Measurements from ENCODE around the gene CFAP54.

CFAP54 gene

DNA sequence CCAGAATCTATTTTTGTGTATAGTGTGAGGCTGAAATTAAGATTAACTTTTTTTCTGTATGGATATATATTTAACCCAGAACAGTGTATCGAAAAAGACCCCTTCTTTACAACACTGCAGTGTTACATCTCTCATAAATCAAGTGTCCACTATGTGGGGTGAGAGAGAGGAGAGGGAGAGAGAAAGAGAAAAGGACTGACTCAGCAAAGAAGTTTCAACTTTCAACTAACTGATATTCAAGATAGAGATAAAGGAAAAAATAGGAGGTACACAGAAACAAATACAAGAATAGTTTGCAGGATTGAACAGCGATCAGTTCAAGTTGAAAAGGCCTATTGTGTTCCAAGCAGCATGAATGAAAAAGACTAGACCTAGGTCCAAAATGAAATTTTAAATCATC is 291.0 kb downstream of the CFAP54 start:
- no peak for TF ChIP-seq EZH2 (IDR thresholded peaks at IDR 0.05)
- TF ChIP-seq FOXP2 (optimal IDR thresholded peaks at IDR 0.05; ENCODE audit: control extremely low read depth, extremely low read length, insufficient read depth), result no peak
- no peak for TF ChIP-seq POLR2AphosphoS5 (IDR thresholded peaks at IDR 0.05; ENCODE audit: borderline replicate concordance, low read depth, low read length)
- Histone ChIP-seq H3K4me3 (no peak overlapping the region), H3K27ac (no peak overlapping the region), H3K36me3 (ENCODE audit: insufficient read depth, low read length) (no peaks in the 10 kb centered on the region), H3K9ac (ENCODE audit: insufficient read length) (no peak overlapping the region), H3K9me3 (ENCODE audit: low read depth, low read length) (no peaks in the 10 kb centered on the region)
- no peak for DNase-seq (ENCODE audit: low read depth, low spot score)

DNA sequence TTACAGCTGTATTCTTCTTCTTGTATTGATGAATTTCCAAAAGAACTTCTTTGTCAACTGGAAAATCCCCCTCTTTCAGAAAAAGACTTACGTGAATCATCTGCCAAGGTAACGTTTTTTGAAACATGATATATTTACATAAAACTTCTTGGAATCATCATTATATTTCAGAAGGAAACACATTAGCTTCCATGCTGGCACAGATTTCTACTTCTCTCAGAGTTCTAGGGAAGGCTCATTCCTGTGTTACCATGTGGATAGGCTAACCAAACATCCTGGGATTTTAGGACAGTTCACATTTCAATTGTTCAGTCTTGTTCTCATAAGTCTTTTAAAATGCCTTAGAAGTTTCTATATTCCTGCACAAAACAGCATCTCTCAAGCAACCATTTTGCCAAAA is 297.4 kb downstream of the CFAP54 start:
- TF ChIP-seq FOXP2 (optimal IDR thresholded peaks at IDR 0.05; ENCODE audit: control extremely low read depth, extremely low read length, insufficient read depth) (no peak), POLR2AphosphoS5 (IDR thresholded peaks at IDR 0.05; ENCODE audit: borderline replicate concordance, low read depth, low read length) (no peak), EZH2 (IDR thresholded peaks at IDR 0.05) (no peak)
- H3K36me3 ChIP-seq (ENCODE audit: insufficient read depth, low read length), result no peaks in the 10 kb centered on the region
- DNase-seq (ENCODE audit: low read depth, low spot score), result no peak
- no peak overlapping the region for H3K4me3 ChIP-seq
- H3K9me3 ChIP-seq (ENCODE audit: low read depth, low read length), result no peaks in the 10 kb centered on the region
- no peak overlapping the region for H3K27ac ChIP-seq
- H3K9ac ChIP-seq (ENCODE audit: insufficient read length), result no peak overlapping the region

DNA sequence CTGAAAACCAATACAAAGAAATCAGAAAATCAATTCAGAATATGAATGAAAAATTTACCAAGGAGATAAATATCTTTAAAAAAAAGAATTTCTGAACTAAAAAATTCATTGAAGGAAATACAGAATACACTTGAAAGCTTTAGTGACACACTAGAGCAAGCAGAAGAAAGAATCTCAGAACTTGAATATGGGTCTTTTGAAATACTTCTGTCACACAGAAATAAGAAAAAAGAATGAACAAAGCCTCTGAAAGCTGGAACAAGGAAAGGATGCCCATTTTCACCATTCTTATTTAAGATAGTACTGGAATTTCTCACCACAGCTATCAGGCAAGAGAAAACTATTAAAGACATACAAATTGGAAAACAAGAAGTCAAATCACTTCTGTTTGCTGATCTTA is 314.6 kb downstream of the CFAP54 start:
- Histone ChIP-seq H3K9ac (ENCODE audit: insufficient read length) (no peak overlapping the region), H3K36me3 (ENCODE audit: insufficient read depth, low read length) (no peaks in the 10 kb centered on the region), H3K9me3 (ENCODE audit: low read depth, low read length) (no peaks in the 10 kb centered on the region), H3K4me3 (no peak overlapping the region), H3K27ac (no peak overlapping the region)
- TF ChIP-seq FOXP2 (optimal IDR thresholded peaks at IDR 0.05; ENCODE audit: control extremely low read depth, extremely low read length, insufficient read depth), result no peak
- DNase-seq (ENCODE audit: low read depth, low spot score), result no peak

DNA sequence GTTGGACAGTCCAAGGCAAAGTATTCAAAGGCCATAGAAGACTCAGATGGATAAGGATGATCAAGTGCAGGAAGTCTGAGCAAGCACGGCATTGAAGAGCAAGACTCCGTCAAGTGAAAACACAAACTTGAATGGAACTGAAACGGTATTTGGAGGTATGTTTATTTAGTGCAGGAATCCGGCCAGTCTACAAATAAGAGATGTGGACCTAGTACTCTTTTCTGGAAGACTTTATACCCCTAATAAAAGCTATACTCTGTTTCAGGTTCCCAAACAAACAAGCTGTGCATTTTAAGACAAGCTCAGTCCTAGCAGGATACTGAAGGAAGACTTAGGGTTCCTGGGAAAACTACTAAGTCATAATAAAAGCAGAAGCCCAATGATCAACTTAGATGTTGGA is 316.9 kb downstream of the CFAP54 start:
- no peak for TF ChIP-seq FOXP2 (optimal IDR thresholded peaks at IDR 0.05; ENCODE audit: control extremely low read depth, extremely low read length, insufficient read depth)
- TF ChIP-seq POLR2AphosphoS5 (IDR thresholded peaks at IDR 0.05; ENCODE audit: borderline replicate concordance, low read depth, low read length), result no peak
- no peak for TF ChIP-seq EZH2 (IDR thresholded peaks at IDR 0.05)
- no peak overlapping the region for H3K27ac ChIP-seq
- no peaks in the 10 kb centered on the region for H3K9me3 ChIP-seq (ENCODE audit: low read depth, low read length)
- no peaks in the 10 kb centered on the region for H3K36me3 ChIP-seq (ENCODE audit: insufficient read depth, low read length)
- H3K9ac ChIP-seq (ENCODE audit: insufficient read length), result no peak overlapping the region
- no peak overlapping the region for H3K4me3 ChIP-seq
- DNase-seq (ENCODE audit: low read depth, low spot score), result no peak

DNA sequence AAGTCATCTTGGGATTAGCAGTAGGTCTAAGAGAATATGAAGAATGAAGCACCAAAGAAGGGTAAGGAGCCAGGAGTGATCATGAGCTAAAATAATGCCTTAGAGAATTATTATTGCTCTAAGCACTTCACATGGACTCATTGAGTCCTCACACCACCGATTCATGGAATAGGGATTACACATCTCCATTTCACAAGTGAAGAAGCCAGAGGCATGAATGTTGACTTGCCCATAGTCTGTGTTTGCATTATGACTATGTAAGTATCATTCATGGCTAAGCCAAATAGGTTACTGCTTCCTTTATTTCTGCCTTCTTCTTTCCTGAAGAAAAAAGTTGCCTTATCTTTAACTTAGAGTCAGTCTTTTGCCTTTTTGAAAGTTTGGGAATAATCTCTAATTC is 318.4 kb downstream of the CFAP54 start:
- Histone ChIP-seq H3K36me3 (ENCODE audit: insufficient read depth, low read length) (no peaks in the 10 kb centered on the region), H3K27ac (no peak overlapping the region), H3K9me3 (ENCODE audit: low read depth, low read length) (no peaks in the 10 kb centered on the region), H3K9ac (ENCODE audit: insufficient read length) (no peak overlapping the region), H3K4me3 (no peak overlapping the region)
- no peak for DNase-seq (ENCODE audit: low read depth, low spot score)
- TF ChIP-seq EZH2 (IDR thresholded peaks at IDR 0.05), result no peak
- no peak for TF ChIP-seq FOXP2 (optimal IDR thresholded peaks at IDR 0.05; ENCODE audit: control extremely low read depth, extremely low read length, insufficient read depth)
- no peak for TF ChIP-seq POLR2AphosphoS5 (IDR thresholded peaks at IDR 0.05; ENCODE audit: borderline replicate concordance, low read depth, low read length)

DNA sequence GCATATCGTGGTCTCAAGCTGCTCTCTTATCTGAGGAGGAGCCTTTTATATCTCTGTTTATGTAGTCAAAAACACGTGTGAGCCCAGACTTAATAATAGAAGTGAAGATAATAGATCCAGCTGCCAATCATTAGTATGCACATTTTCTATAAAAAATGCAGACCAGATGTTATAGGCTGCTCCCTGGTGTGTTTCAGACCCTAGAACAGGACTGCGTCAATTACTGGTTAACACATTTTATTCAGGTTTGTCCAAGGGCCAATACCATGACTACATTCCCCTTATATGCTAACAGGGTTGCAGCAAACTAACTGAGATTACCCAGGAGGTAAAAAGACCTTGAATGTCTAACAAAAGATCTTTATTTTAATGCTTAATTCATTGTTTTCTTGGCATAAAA is 319.2 kb downstream of the CFAP54 start:
- Histone ChIP-seq H3K4me3 (no peak overlapping the region), H3K27ac (no peak overlapping the region), H3K36me3 (ENCODE audit: insufficient read depth, low read length) (no peaks in the 10 kb centered on the region), H3K9ac (ENCODE audit: insufficient read length) (no peak overlapping the region), H3K9me3 (ENCODE audit: low read depth, low read length) (no peaks in the 10 kb centered on the region)
- DNase-seq (ENCODE audit: low read depth, low spot score), result no peak
- TF ChIP-seq FOXP2 (optimal IDR thresholded peaks at IDR 0.05; ENCODE audit: control extremely low read depth, extremely low read length, insufficient read depth) (no peak), POLR2AphosphoS5 (IDR thresholded peaks at IDR 0.05; ENCODE audit: borderline replicate concordance, low read depth, low read length) (no peak), EZH2 (IDR thresholded peaks at IDR 0.05) (no peak)

DNA sequence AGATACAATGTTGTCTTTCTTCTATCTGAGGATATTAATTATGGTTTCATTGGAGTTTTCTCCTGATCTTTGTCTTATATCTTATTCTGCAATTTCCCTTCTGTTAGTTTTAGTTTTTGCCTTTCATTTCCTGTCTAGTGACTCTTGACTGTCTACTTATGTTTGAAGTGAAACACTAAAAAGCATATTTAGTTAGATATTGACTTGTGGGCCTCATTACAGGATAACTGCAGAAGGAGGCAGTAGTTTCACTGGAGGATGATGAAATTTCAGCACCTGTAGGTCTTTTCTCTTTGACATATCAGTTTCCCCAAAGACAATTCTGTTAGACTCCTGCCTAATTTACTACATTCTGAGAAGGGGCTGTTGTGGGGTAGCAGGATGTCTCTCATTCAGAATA is 320.1 kb downstream of the CFAP54 start:
- Histone ChIP-seq H3K27ac (no peak overlapping the region), H3K36me3 (ENCODE audit: insufficient read depth, low read length) (no peaks in the 10 kb centered on the region), H3K4me3 (no peak overlapping the region), H3K9ac (ENCODE audit: insufficient read length) (no peak overlapping the region), H3K9me3 (ENCODE audit: low read depth, low read length) (no peaks in the 10 kb centered on the region)
- no peak for DNase-seq (ENCODE audit: low read depth, low spot score)
- TF ChIP-seq EZH2 (IDR thresholded peaks at IDR 0.05) (no peak), POLR2AphosphoS5 (IDR thresholded peaks at IDR 0.05; ENCODE audit: borderline replicate concordance, low read depth, low read length) (no peak), FOXP2 (optimal IDR thresholded peaks at IDR 0.05; ENCODE audit: control extremely low read depth, extremely low read length, insufficient read depth) (no peak)

DNA sequence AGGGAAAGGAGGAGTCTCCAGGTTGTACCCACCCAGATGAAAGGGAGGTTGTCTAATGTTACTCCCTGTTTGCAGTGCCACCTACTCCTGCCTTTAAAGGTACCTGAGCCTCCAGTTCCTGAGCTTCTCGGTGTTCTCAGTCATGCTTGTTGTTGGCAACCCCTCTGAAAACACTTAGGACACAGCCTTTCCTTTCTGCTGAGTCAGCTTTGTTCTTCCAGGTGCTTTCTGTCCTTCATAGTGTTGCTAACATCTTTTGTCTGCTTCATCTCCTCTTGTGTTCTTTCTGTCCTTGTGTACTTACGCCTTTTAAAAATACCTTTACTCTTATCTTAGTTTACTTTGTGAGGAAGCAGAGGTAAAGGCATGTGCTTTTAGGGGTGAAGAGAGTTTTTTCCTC is 320.7 kb downstream of the CFAP54 start:
- no peak for DNase-seq (ENCODE audit: low read depth, low spot score)
- Histone ChIP-seq H3K27ac (no peak overlapping the region), H3K9ac (ENCODE audit: insufficient read length) (no peak overlapping the region), H3K4me3 (no peak overlapping the region), H3K9me3 (ENCODE audit: low read depth, low read length) (no peaks in the 10 kb centered on the region), H3K36me3 (ENCODE audit: insufficient read depth, low read length) (no peaks in the 10 kb centered on the region)
- TF ChIP-seq POLR2AphosphoS5 (IDR thresholded peaks at IDR 0.05; ENCODE audit: borderline replicate concordance, low read depth, low read length), result no peak
- no peak for TF ChIP-seq FOXP2 (optimal IDR thresholded peaks at IDR 0.05; ENCODE audit: control extremely low read depth, extremely low read length, insufficient read depth)
- TF ChIP-seq EZH2 (IDR thresholded peaks at IDR 0.05), result no peak

DNA sequence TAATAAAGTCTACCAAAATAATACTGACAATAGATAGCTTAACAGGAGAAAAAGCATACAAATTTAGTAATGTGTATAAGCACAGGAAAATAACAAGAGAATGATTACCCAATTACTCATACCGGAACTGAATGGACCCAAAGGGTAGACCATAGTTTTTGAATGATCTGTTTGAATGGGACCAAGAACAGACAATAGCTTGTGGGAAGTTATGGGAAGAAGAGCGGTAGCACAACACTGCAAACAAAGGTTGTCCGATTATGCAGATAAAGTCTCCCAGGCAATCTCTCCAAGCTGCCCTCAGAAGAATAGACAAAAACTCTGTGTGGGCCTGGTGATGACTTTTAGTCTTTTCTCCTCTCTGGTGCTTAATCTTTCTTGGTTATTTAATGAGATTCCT is 321.1 kb downstream of the CFAP54 start:
- TF ChIP-seq EZH2 (IDR thresholded peaks at IDR 0.05), result no peak
- TF ChIP-seq POLR2AphosphoS5 (IDR thresholded peaks at IDR 0.05; ENCODE audit: borderline replicate concordance, low read depth, low read length), result no peak
- TF ChIP-seq FOXP2 (optimal IDR thresholded peaks at IDR 0.05; ENCODE audit: control extremely low read depth, extremely low read length, insufficient read depth), result no peak
- no peak for DNase-seq (ENCODE audit: low read depth, low spot score)
- Histone ChIP-seq H3K9ac (ENCODE audit: insufficient read length) (no peak overlapping the region), H3K9me3 (ENCODE audit: low read depth, low read length) (no peaks in the 10 kb centered on the region), H3K36me3 (ENCODE audit: insufficient read depth, low read length) (no peaks in the 10 kb centered on the region), H3K4me3 (no peak overlapping the region), H3K27ac (no peak overlapping the region)

Measured in SK-N-MC (cell line).